ENCODE results near the gene DNM3.

DNA sequence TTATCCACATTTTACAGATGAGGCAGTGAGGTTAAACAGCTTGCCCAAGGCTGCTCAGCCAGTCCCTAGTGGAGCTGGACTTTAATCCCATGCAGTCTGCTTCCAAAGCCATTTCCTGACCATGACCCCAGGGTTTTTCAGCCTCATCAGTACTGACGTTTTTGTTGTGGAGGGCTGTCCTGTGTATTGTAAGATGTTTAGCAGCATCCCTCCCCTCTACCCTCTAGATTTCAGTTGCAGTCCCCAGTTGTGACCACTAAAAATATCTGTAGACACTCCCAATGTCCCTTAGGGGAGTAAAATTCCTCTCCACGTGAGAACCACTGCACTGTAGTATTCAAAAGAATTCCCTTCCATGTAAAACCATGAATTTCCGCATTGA is 549.0 kb downstream of the DNM3 start:
- TF ChIP-seq CTCF (IDR thresholded peaks at IDR 0.05) = no peak
- no peak for TF ChIP-seq EZH2phosphoT487 (IDR thresholded peaks at IDR 0.05)
- TF ChIP-seq EZH2 (IDR thresholded peaks at IDR 0.05) = no peak

Data from neural progenitor cell (in vitro differentiated cells).